Liver (tissue), 9 donors: ENCODE data around the gene SLC16A11. TPM values are rescaled to one million over a fixed set of nuclear protein-coding genes. Genes with fewer than 3 reads are reported as not detected.

Experiments used
- DNase-seq: peaks from one replicate; pipeline ENCODE4 v3.0.0-alpha.2; 2017; ENCODE audit warnings: low spot score
- H3K27ac ChIP-seq, 2 donors: one replicate each; pipeline ENCODE4 v1.7.0; 2013; ENCODE audit warnings: inconsistent platforms in 2 of 2, low read length in 2 of 2, control low read depth in 1 of 2, low read depth in 1 of 2, mild to moderate bottlenecking in 1 of 2
- H3K27me3 ChIP-seq, 4 donors: one replicate each; pipeline versions ENCODE4 v1.6.1 to v1.7.0; 2013; ENCODE audit warnings: low read length in 3 of 4, inconsistent platforms in 1 of 4, mild to moderate bottlenecking in 1 of 4, moderate library complexity in 1 of 4; ENCODE audit not compliant: control insufficient read depth in 4 of 4, insufficient read depth in 4 of 4
- H3K36me3 ChIP-seq, 4 donors: one replicate each; pipeline versions ENCODE4 v1.6.1 to v1.7.0; 2013; ENCODE audit warnings: low read length in 3 of 4, mild to moderate bottlenecking in 3 of 4, low read depth in 1 of 4, moderate library complexity in 1 of 4; ENCODE audit not compliant: control insufficient read depth in 4 of 4, insufficient read depth in 3 of 4
- H3K4me1 ChIP-seq, 4 donors: one replicate each; pipeline versions ENCODE4 v1.6.1 to v1.7.0; 2013; ENCODE audit warnings: low read length in 3 of 4, mild to moderate bottlenecking in 3 of 4, moderate library complexity in 1 of 4; ENCODE audit not compliant: control insufficient read depth in 4 of 4, insufficient read depth in 4 of 4
- H3K4me3 ChIP-seq, 3 donors: one replicate each; pipeline versions ENCODE4 v1.6.1 to v1.7.0; 2013; ENCODE audit warnings: low read length in 3 of 3, control low read depth in 1 of 3, low read depth in 1 of 3, mild to moderate bottlenecking in 1 of 3
- H3K9ac ChIP-seq, 2 donors: one replicate each; pipeline ENCODE4 v1.7.0; 2013; ENCODE audit warnings: low read length in 2 of 2, mild to moderate bottlenecking in 2 of 2, moderate library complexity in 2 of 2, control low read depth in 1 of 2, low read depth in 1 of 2
- H3K9me3 ChIP-seq, 4 donors: one replicate each; pipeline versions ENCODE4 v1.6.1 to v1.7.0; 2013; ENCODE audit warnings: low read length in 3 of 4; ENCODE audit not compliant: control insufficient read depth in 4 of 4
- ATF3 ChIP-seq: IDR thresholded peaks from 2 replicates; pipeline ENCODE4 v1.6.1; 2016; ENCODE audit warnings: antibody characterized with exemption
- CTCF ChIP-seq: fragments of 150-350 bp; IDR thresholded peaks from 2 replicates; pipeline ENCODE4 v1.5.1; 2017; ENCODE audit warnings: improper control_type of control experiment, low read depth, low read length; ENCODE audit not compliant: missing input control
- EGR1 ChIP-seq, 2 donors: IDR thresholded peaks; 2 replicates each; pipeline ENCODE4 v1.6.1; 2016 to 2018; ENCODE audit warnings: antibody characterized with exemption in 2 of 2, low read depth in 2 of 2
- HNF4A ChIP-seq, 2 donors: conservative IDR thresholded peaks; 2 replicates each; pipeline ENCODE4 v1.6.1; 2016; ENCODE audit warnings: antibody characterized with exemption in 2 of 2, mild to moderate bottlenecking in 2 of 2
- HNF4G ChIP-seq: IDR thresholded peaks from 2 replicates; pipeline ENCODE4 v1.6.1; 2016; ENCODE audit warnings: antibody characterized with exemption
- JUND ChIP-seq, 2 donors: IDR thresholded peaks; 2 replicates each; pipeline ENCODE4 v1.6.1; 2016; ENCODE audit warnings: antibody characterized with exemption in 2 of 2
- MAX ChIP-seq: IDR thresholded peaks from 2 replicates; pipeline ENCODE4 v1.6.1; 2016; ENCODE audit warnings: antibody characterized with exemption
- REST ChIP-seq: IDR thresholded peaks from 2 replicates; pipeline ENCODE4 v1.6.1; 2016; ENCODE audit warnings: antibody characterized with exemption, mild to moderate bottlenecking
- RXRA ChIP-seq, 2 donors: IDR thresholded peaks; 2 replicates each; pipeline ENCODE4 v1.6.1; 2017 to 2018; ENCODE audit warnings: antibody characterized with exemption in 2 of 2, mild to moderate bottlenecking in 1 of 2
- SP1 ChIP-seq: IDR thresholded peaks from 2 replicates; pipeline ENCODE4 v1.6.1; 2018; ENCODE audit warnings: antibody characterized with exemption, mild to moderate bottlenecking
- TAF1 ChIP-seq: conservative IDR thresholded peaks from 2 replicates; pipeline ENCODE4 v1.6.1; 2016; ENCODE audit warnings: antibody characterized with exemption, mild to moderate bottlenecking
- YY1 ChIP-seq: IDR thresholded peaks from 2 replicates; pipeline ENCODE4 v1.6.1; 2016; ENCODE audit warnings: antibody characterized with exemption, mild to moderate bottlenecking
- ZBTB33 ChIP-seq: IDR thresholded peaks from 2 replicates; pipeline ENCODE4 v1.6.1; 2016; ENCODE audit warnings: antibody characterized with exemption
- WGBS: extraction: QIAGEN DNeasy Blood & Tissue Kit; methylation state at CpG from one replicate; pipeline ENCODE4 v1.1.7; 2013; 5-methylcytosine and 5-hydroxymethylcytosine counted together
- polyA plus RNA-seq, 2 donors: library from polyadenylated mRNA; stranded (reverse) in 1 of 2; unstranded in 1 of 2; fragments of 200-250 nt in 1 of 2; fragments of >200 nt in 1 of 2; fragmentation: Nextera tagmentation in 1 of 2; extraction: Ambion mirVana in 1 of 2; gene quantifications; one replicate each; pipeline versions ENCODE4 v1.2.1 to v1.2.3, GENCODE V29; 2013 to 2015
- total RNA-seq, 2 donors: library from RNA; depleted of rRNA; stranded (reverse); fragments of >200 nt; gene quantifications; one replicate each; pipeline ENCODE4 v1.2.3, GENCODE V29; 2014
- donor health status: healthy.
- donor health status: healthy.
- donor health status: healthy.
- donor health status: healthy.
- donor health status: healthy.

The SLC16A11 gene
- total and polyA plus RNA-seq, 4 donors: 1.7 to 8.2 (median 3.1) TPM

GRCh38 chr17:6997171-6997570 is 46.7 kb downstream of the SLC16A11 start (continued):
- TF ChIP-seq HNF4G (no peak), MAX (no peak), TAF1 (no peak), ATF3 (no peak), HNF4A (conservative IDR thresholded peaks at IDR 0.05) (no peak)

GRCh38 chr17:6996256-6997011 is 47.5 kb downstream of the SLC16A11 start:
- Histone ChIP-seq H3K36me3 (peaks cover 2 to 19% (median 9%) of the 10 kb centered on the region in 4 donors), H3K9ac (no peak overlapping the region), H3K9me3 (no peaks in the 10 kb centered on the region), H3K27me3 (no peaks in the 10 kb centered on the region), H3K27ac (no peak overlapping the region), H3K4me3 (peak overlapping the region in 1 of 3 donors; percentile 43), H3K4me1 (peaks cover 2 to 10% (median 5%) of the 10 kb centered on the region in 4 donors)
- no peak for TF ChIP-seq MAX
- no peak for TF ChIP-seq ZBTB33
- TF ChIP-seq EGR1 (IDR thresholded peaks at IDR 0.05; ENCODE audit: low read depth in 2 of 2): no peak
- TF ChIP-seq YY1: no peak
- no peak for TF ChIP-seq TAF1
- TF ChIP-seq RXRA (IDR thresholded peaks at IDR 0.05): no peak
- TF ChIP-seq REST: no peak
- TF ChIP-seq SP1: no peak
- no peak for TF ChIP-seq CTCF
- no peak for TF ChIP-seq ATF3
- no peak for TF ChIP-seq HNF4G
- no peak for TF ChIP-seq JUND (IDR thresholded peaks at IDR 0.05)
- no peak for DNase-seq
- 63% methylated on average over 58 of the region's 58 CpGs for WGBS
